ENCODE measurements around the gene CD27. TPM values are rescaled to one million over a fixed set of nuclear protein-coding genes. Genes with fewer than 3 reads are reported as not detected.

CD27 gene
- total and polyA plus RNA-seq, 2 of the 8 experiments (the other 6 are each of a cell fraction or from before 2014, with no cell fraction given): 0.28 to 0.39 TPM

DNA sequence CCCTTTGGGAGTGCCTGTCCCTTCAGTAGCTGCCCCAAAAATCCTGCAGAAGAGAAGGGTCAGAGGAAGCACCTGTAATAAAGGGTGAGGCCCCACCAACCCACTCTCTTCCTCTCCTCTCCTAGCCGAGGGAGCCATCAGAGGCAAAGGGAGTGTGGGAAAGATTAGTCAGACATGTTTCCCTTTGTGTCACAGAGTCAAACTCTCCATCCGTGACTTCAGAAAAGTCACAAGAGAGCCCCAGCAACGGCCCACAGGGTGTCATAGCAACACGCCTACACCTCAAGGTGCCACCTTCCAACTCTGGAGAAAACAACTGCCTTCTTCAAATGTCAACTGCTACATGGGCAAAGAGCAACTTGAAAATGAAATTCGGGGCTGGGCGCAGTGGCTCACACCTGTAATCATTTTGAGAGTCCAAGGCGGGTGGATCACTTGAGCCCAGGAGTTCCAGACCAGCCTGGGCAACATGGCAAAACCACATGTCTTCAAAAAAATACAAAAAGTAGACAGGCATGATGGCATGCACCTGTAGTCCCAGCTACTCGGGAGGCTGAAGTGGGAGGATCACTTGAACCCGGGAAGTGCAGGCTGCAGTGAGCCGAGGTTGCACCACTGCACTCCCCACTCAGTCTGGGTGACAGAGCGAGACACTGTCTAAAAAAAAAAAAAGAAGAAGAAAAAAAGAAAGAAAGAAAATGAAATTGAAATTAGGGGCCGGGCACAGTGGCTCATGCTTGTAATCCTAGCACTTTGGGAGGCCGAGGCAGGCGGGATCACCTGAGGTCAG lies 17.7 kb upstream of the CD27 start:
- 90% methylated on average over 14 of the region's 14 CpGs; no CpG with 5 or more reads in 1 of the 2 experiments for WGBS, 2 experiments (ENCODE audit: extremely low coverage in 1 of 2, insufficient coverage in 1 of 2, insufficient read length in 1 of 2, insufficient replicate concordance in 2 of 2, low coverage in 1 of 2, low lambda C conversion rate in 2 of 2, missing lambda C conversion rate in 1 of 2)
- FAIRE-seq: no peak
- no peaks in the 10 kb centered on the region for H3K79me2 ChIP-seq (ENCODE audit: control insufficient read depth in 1 of 2, insufficient read depth in 2 of 2, low read length in 2 of 2)
- H2BK12ac ChIP-seq (ENCODE audit: low read depth, low read length): no peak overlapping the region
- H3K18ac ChIP-seq (ENCODE audit: extremely low read depth, low read length): no peak overlapping the region
- peaks cover 0 to 4% (median under 1%) of the 10 kb centered on the region in 4 experiments; a peak in 2 of 7 replicates for H3K4me1 ChIP-seq (replicated peaks in 1 of 4; ENCODE audit: control insufficient read depth in 3 of 4, insufficient read depth in 4 of 4, low read length in 3 of 4)
- H4K5ac ChIP-seq (ENCODE audit: insufficient read length, low read depth, low read length): no peak overlapping the region
- H2BK15ac ChIP-seq (ENCODE audit: low read length): no peak overlapping the region
- H2BK120ac ChIP-seq (replicated peaks; ENCODE audit: low read depth, low read length): no peak overlapping the region
- no peaks in the 10 kb centered on the region for H3K23me2 ChIP-seq (ENCODE audit: low read depth, low read length)
- no peak overlapping the region for H2BK5ac ChIP-seq (ENCODE audit: low read depth, low read length)
- no peak overlapping the region for H3K9ac ChIP-seq (replicated peaks in 1 of 4; ENCODE audit: extremely low read depth in 1 of 4, low read depth in 3 of 4, low read length in 3 of 4)
- H3K4me3 ChIP-seq (ENCODE audit: extremely low read depth in 1 of 4, insufficient read depth in 2 of 4, low read depth in 3 of 4, low read length in 4 of 4): no peak overlapping the region
- H3K79me1 ChIP-seq (ENCODE audit: low read depth, low read length): no peaks in the 10 kb centered on the region
- CTCF ChIA-PET (ENCODE audit: partially characterized antibody): interaction anchor here (0.7 to 7.4 kb wide), 4 partner anchors 34 to 112 kb away, joined by 5 to 202 read pairs (median 28); no protein-coding TSS in a partner anchor
- no peak overlapping the region for H3K14ac ChIP-seq (ENCODE audit: insufficient read length)
- no peaks in the 10 kb centered on the region; a peak in 1 of 7 replicates for H3K27me3 ChIP-seq (replicated peaks in 1 of 4; ENCODE audit: control insufficient read depth in 3 of 4, extremely low read depth in 1 of 4, insufficient read depth in 3 of 4, low read length in 3 of 4)
- H4K20me1 ChIP-seq (replicated peaks in 1 of 2; ENCODE audit: control insufficient read depth in 1 of 2, insufficient read depth in 2 of 2, low read length in 2 of 2): no peaks in the 10 kb centered on the region
- no peak for DNase-seq (ENCODE audit: low read depth in 1 of 2, low spot score in 2 of 2)
- H3K56ac ChIP-seq (replicated peaks; ENCODE audit: insufficient read length, low read depth, low read length): no peak overlapping the region
- no peak overlapping the region for H2AK5ac ChIP-seq (ENCODE audit: low read depth, low read length)
- no peak overlapping the region for H3K4me2 ChIP-seq (ENCODE audit: insufficient read depth in 1 of 2, low read depth in 2 of 2, low read length in 2 of 2)
- H3K36me3 ChIP-seq (ENCODE audit: control insufficient read depth in 2 of 4, insufficient read depth in 4 of 4, low read length in 3 of 4): no peaks in the 10 kb centered on the region
- no peak overlapping the region; the same call in 1 of the 2 replicates for H4K8ac ChIP-seq (ENCODE audit: extremely low read depth, insufficient read depth, low read length)
- no peak overlapping the region for H2BK20ac ChIP-seq (ENCODE audit: low read length)
- no peaks in the 10 kb centered on the region for H3K9me3 ChIP-seq (ENCODE audit: insufficient read depth in 2 of 2, low read depth in 1 of 2, low read length in 1 of 2)
- H3K4ac ChIP-seq (replicated peaks; ENCODE audit: insufficient read length, low read depth, low read length): no peak overlapping the region
- TF ChIP-seq, protein P1, sequence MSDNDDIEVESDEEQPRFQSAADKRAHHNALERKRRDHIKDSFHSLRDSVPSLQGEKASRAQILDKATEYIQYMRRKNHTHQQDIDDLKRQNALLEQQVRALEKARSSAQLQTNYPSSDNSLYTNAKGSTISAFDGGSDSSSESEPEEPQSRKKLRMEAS (IDR thresholded peaks at IDR 0.05): no peak
- TF ChIP-seq YY1 (IDR thresholded peaks at IDR 0.05; ENCODE audit: low read depth, low read length): no peak
- no peak overlapping the region for H2AFZ ChIP-seq (ENCODE audit: low read length)
- H3K27ac ChIP-seq (ENCODE audit: low read depth, low read length): no peak overlapping the region
- H4K91ac ChIP-seq (replicated peaks; ENCODE audit: insufficient read length, low read length): no peak overlapping the region
- POLR2A ChIA-PET (ENCODE audit: partially characterized antibody): interaction anchor here (1.1 to 4.9 kb wide), 6 partner anchors 30 to 110 kb away, joined by 3 to 38 read pairs (median 4); partner anchors contain the start of genes GAPDH, LTBR and VAMP1
- no peak overlapping the region for H3K23ac ChIP-seq (ENCODE audit: insufficient read length)
